K562 (cell line): Measurements from ENCODE around the gene ZMAT3. TPM values are rescaled to one million over a fixed set of nuclear protein-coding genes. Genes with fewer than 3 reads are reported as not detected.

Experiments
- ATAC-seq: fragments of 200-7000 bp; cut with Tn5 transposase; 3 replicates; pipeline ENCODE4 v1.9.1; 2020; ENCODE audit warnings: moderate library complexity
- BruUV-seq: library from RNA; stranded (reverse); fragments of 400-500 nt; replicated peaks from 2 replicates; lab custom pipeline; 2021; lab: Mats Ljungman, UMichigan
- CTCF ChIA-PET: fragments of 300-600 bp; formaldehyde crosslinking; extraction: SDS; loops from one replicate; lab custom pipeline; 2021; ENCODE audit warnings: low intra/inter-chr PET ratio; lab: Yijun Ruan, JAX
- POLR2A ChIA-PET: fragments of 300-600, 350-650 bp; sonication (Branson Sonifier 250); formaldehyde crosslinking; extraction: SDS; loops from one replicate; lab custom pipeline; 2021; ENCODE audit warnings: antibody characterized with exemption, inconsistent platforms; lab: Yijun Ruan, JAX
- DNase-seq, 4 experiments: peaks; one replicate each; pipeline versions ENCODE4 v3.0.0 to v3.0.0-alpha.2; 2011 to 2018; ENCODE audit warnings: low spot score in 3 of 4, mixed read lengths in 3 of 4; ENCODE audit errors: extremely low read depth in 1 of 4
- FAIRE-seq: peaks from 2 replicates; lab custom pipeline; 2011; peaks lifted over from hg19 to GRCh38; lab: Jason Lieb, UNC
- H2AFZ ChIP-seq: 2 replicates; pipeline ENCODE4 v1.6.0; 2011; ENCODE audit warnings: low read depth, low read length, control low read depth, inconsistent platforms
- H3K27ac ChIP-seq: fragments of 200-600 bp; 3 replicates; pipeline ENCODE4 v1.8.0; 2011; ENCODE audit warnings: low read depth, mild to moderate bottlenecking, control low read depth, inconsistent platforms, low read length, moderate library complexity, mixed read lengths; ENCODE audit errors: extremely low read depth
- H3K27me3 ChIP-seq, 2 experiments: fragments of 300-600 bp in 1 of 2; 2 replicates in 1 of 2; 3 replicates in 1 of 2; pipeline versions ENCODE4 v1.6.0 to v1.8.0; 2011; ENCODE audit warnings: inconsistent platforms in 2 of 2, low read length in 2 of 2, mild to moderate bottlenecking in 1 of 2, mixed read lengths in 1 of 2, moderate library complexity in 1 of 2; ENCODE audit not compliant: control insufficient read depth in 2 of 2, insufficient read depth in 2 of 2
- H3K36me3 ChIP-seq: fragments of 300-600 bp; 3 replicates; pipeline ENCODE4 v1.8.0; 2011; ENCODE audit warnings: mild to moderate bottlenecking, low read length, inconsistent platforms; ENCODE audit not compliant: control insufficient read depth, insufficient read depth
- H3K4me1 ChIP-seq, 2 experiments: fragments of 200-600 bp in 1 of 2; replicated peaks in 1 of 2; 2 replicates in 1 of 2; 3 replicates in 1 of 2; pipeline versions ENCODE4 v1.5.1 to v1.8.0; 2011; ENCODE audit warnings: inconsistent platforms in 2 of 2, low read length in 2 of 2, mild to moderate bottlenecking in 1 of 2, mixed read lengths in 1 of 2, moderate library complexity in 1 of 2; ENCODE audit not compliant: control insufficient read depth in 2 of 2, insufficient read depth in 2 of 2
- H3K4me2 ChIP-seq: 2 replicates; pipeline ENCODE4 v1.6.1; 2011; ENCODE audit warnings: low read length, control low read depth, inconsistent platforms, mixed read lengths; ENCODE audit not compliant: insufficient read depth
- H3K4me3 ChIP-seq: fragments of 200-600 bp; sonication (generic), shearing (Covaris generic); 2 replicates; pipeline ENCODE4 v1.5.1; 2016; ENCODE audit warnings: control low read depth, inconsistent platforms
- H3K79me2 ChIP-seq: fragments of 200-600 bp; 3 replicates; pipeline ENCODE4 v1.8.0; 2011; ENCODE audit warnings: low read length, inconsistent platforms; ENCODE audit not compliant: control insufficient read depth, insufficient read depth
- H3K9ac ChIP-seq, 2 experiments: 2 replicates each; pipeline versions ENCODE4 v1.6.0 to v1.6.1; 2011; ENCODE audit warnings: low read depth in 2 of 2, low read length in 2 of 2, control low read depth in 1 of 2, inconsistent platforms in 1 of 2, mild to moderate bottlenecking in 1 of 2, mixed read lengths in 1 of 2; ENCODE audit not compliant: insufficient read depth in 1 of 2
- H3K9me1 ChIP-seq: one replicate; pipeline ENCODE4 v1.6.0; 2011; ENCODE audit warnings: inconsistent platforms, mild to moderate bottlenecking, low read length, moderate library complexity; ENCODE audit not compliant: control insufficient read depth, insufficient read depth
- H3K9me3 ChIP-seq: replicated peaks from 2 replicates; pipeline ENCODE4 v1.5.1; 2011; ENCODE audit warnings: low read depth, low read length, inconsistent platforms; ENCODE audit not compliant: control insufficient read depth, insufficient read depth
- H4K20me1 ChIP-seq: replicated peaks from 2 replicates; pipeline ENCODE4 v1.6.1; 2011; ENCODE audit warnings: low read length, inconsistent platforms, mixed read lengths; ENCODE audit not compliant: control insufficient read depth, insufficient read depth
- BRCA1 ChIP-seq, 2 experiments: fragments of 450-650 bp in 1 of 2; sonication (generic) in 1 of 2; formaldehyde crosslinking in 1 of 2; IDR thresholded peaks; 2 replicates each; pipeline versions ENCODE4 v1.5.0 to v1.6.1; 2017 to 2020; ENCODE audit warnings: mild to moderate bottlenecking in 1 of 2, missing genetic modification reagents in 1 of 2
- E2F1 ChIP-seq: sonication (generic); formaldehyde crosslinking; IDR thresholded peaks from 2 replicates; pipeline ENCODE4 v1.8.1; 2023; ENCODE audit warnings: mild to moderate bottlenecking, missing genetic modification reagents, moderate library complexity
- HMBOX1 ChIP-seq: sonication (generic); IDR thresholded peaks from 2 replicates; pipeline ENCODE4 v1.6.1; 2016
- RAD21 ChIP-seq, 2 experiments: fragments of 250-450 bp in 1 of 2; fragments of 450-650 bp in 1 of 2; sonication (Bioruptor Pico) in 1 of 2; formaldehyde crosslinking in 1 of 2; IDR thresholded peaks in 1 of 2; conservative IDR thresholded peaks in 1 of 2; 2 replicates each; pipeline versions ENCODE4 v1.4.0 to v1.8.0; 2020 to 2022; ENCODE audit warnings: mild to moderate bottlenecking in 2 of 2, moderate library complexity in 1 of 2
- ZNF143 ChIP-seq: sonication (generic); formaldehyde crosslinking; IDR thresholded peaks from 2 replicates; pipeline ENCODE4 v1.9.0; 2022; ENCODE audit warnings: mild to moderate bottlenecking, missing genetic modification reagents
- ZNF551 ChIP-seq: fragments of 250-450 bp; sonication (Bioruptor Pico); IDR thresholded peaks from 2 replicates; pipeline ENCODE4 v1.5.0; 2021; ENCODE audit warnings: mild to moderate bottlenecking, moderate library complexity
- ZZZ3 ChIP-seq: fragments of 450-650 bp; IDR thresholded peaks from 2 replicates; pipeline ENCODE4 v1.6.1; 2016; ENCODE audit warnings: antibody characterized with exemption, mild to moderate bottlenecking, moderate library complexity
- WGBS: fragments of 100-300 bp; shearing (Covaris generic); methylation state at CpG from one replicate; pipeline ENCODE4 v1.1.6; 2016; ENCODE audit warnings: low coverage, mixed read lengths; ENCODE audit not compliant: insufficient coverage; ENCODE audit errors: missing lambda C conversion rate; 5-methylcytosine and 5-hydroxymethylcytosine counted together
- in situ Hi-C: fragments of 300-500 bp; cut with MboI; formaldehyde crosslinking; loops from 4 replicates; pipeline ENCODE4 v1.15.0; 2018; ENCODE audit warnings: inconsistent platforms, mixed read lengths
- intact Hi-C: fragments of 100-400 bp; cut with micrococcal nuclease; formaldehyde crosslinking; loops from 2 replicates; pipeline ENCODE4 v1.14.2; 2022
- polyA plus RNA-seq, 8 experiments: library from polyadenylated mRNA; depleted of rRNA in 4 of 8; stranded (reverse) in 5 of 8; unstranded in 3 of 8; fragments of >200 nt; fragmentation: Nextera tagmentation in 2 of 8; fragmentation: Illumina TruSeq in 1 of 8; extraction: Ambion mirVana in 2 of 8; extraction: Trizol in 1 of 8; gene quantifications; 2 replicates each; pipeline versions ENCODE4 v1.2.1 to v1.2.3, GENCODE V29; 2011 to 2014; ENCODE audit warnings: inconsistent platforms in 1 of 8, missing spikeins in 1 of 8
- total RNA-seq, 7 experiments: library from RNA; depleted of rRNA in 6 of 7; stranded (reverse); fragments of >200 nt in 6 of 7; fragmentation: Illumina TruSeq in 2 of 7; extraction: Trizol in 2 of 7; gene quantifications; 2 replicates each; pipeline versions ENCODE4 v1.2.1 to v1.2.3, GENCODE V29; 2011 to 2021; ENCODE audit warnings: low replicate concordance in 1 of 7

ZMAT3 gene
- total and polyA plus RNA-seq, 9 of the 15 experiments (the other 6 are each of a cell fraction or from before 2014, with no cell fraction given): 0.87 to 5.1 (median 3.9) TPM

- no peak for ATAC-seq
- POLR2A ChIA-PET: no interaction called here
- no peaks in the 10 kb centered on the region for H3K27me3 ChIP-seq
- H3K9me1 ChIP-seq: no peaks in the 10 kb centered on the region
- H4K20me1 ChIP-seq: no peaks in the 10 kb centered on the region
- in situ Hi-C loops (no loop called here), intact Hi-C loops (no loop called here)
- FAIRE-seq: no peak
- TF ChIP-seq ZZZ3: no peak
- TF ChIP-seq HMBOX1: peak; percentile 70; the same call in 1 of the 2 replicates
- no peak overlapping the region for H3K4me2 ChIP-seq
- no peak overlapping the region for H3K4me3 ChIP-seq
- WGBS: 0% methylated on average over 2 of the region's 2 CpGs
- no peak overlapping the region for H2AFZ ChIP-seq
- no peaks in the 10 kb centered on the region for H3K79me2 ChIP-seq
- H3K27ac ChIP-seq: no peak overlapping the region
- no peaks in the 10 kb centered on the region; a peak in 1 of 5 replicates for H3K4me1 ChIP-seq
- BruUV-seq: no TSS peak
- DNase-seq: no peak
- CTCF ChIA-PET: interaction anchor here (0.7 kb wide), 1 partner anchor 1964 kb away, joined by 4 read pairs; no protein-coding TSS in a partner anchor
- H3K9ac ChIP-seq: no peak overlapping the region
- H3K9me3 ChIP-seq: no peaks in the 10 kb centered on the region
- no peaks in the 10 kb centered on the region for H3K36me3 ChIP-seq
These were observed 96.3 kb downstream of the ZMAT3 start for GRCh38 chr3:178975320-178975719.

GRCh38 chr3:178971614-178972013 is 100.0 kb downstream of the ZMAT3 start:
- no peak for TF ChIP-seq BRCA1 (IDR thresholded peaks at IDR 0.05)
- no peak for TF ChIP-seq BRCA1 (CRISPR knock-in tag; IDR thresholded peaks at IDR 0.05)
- no peak for TF ChIP-seq E2F1 (CRISPR knock-in tag)
- TF ChIP-seq ZNF551: no peak
- no peak for TF ChIP-seq ZNF143 (CRISPR knock-in tag)
- TF ChIP-seq RAD21 (CRISPR knock-in tag; conservative IDR thresholded peaks at IDR 0.05 in 1 of 2, IDR thresholded peaks at IDR 0.05 in 1 of 2): no peak
- no peak overlapping the region for H3K4me2 ChIP-seq
- no peak overlapping the region for H3K4me3 ChIP-seq
- ChIA-PET POLR2A (no interaction called here), CTCF (no interaction called here)
- DNase-seq (no peak), FAIRE-seq (peak; percentile 67), ATAC-seq (no peak)
- no peaks in the 10 kb centered on the region for H3K79me2 ChIP-seq
- intact Hi-C loops: no loop called here
- H2AFZ ChIP-seq: no peak overlapping the region
- H3K36me3 ChIP-seq: no peaks in the 10 kb centered on the region
- no peaks in the 10 kb centered on the region for H3K9me1 ChIP-seq
- H4K20me1 ChIP-seq: no peaks in the 10 kb centered on the region
- in situ Hi-C loops: loop anchor here (25.0 kb wide), 1 partner anchor 534 kb away; no protein-coding TSS in a partner anchor
- no peak overlapping the region for H3K27ac ChIP-seq
- no peaks in the 10 kb centered on the region for H3K27me3 ChIP-seq
- no peaks in the 10 kb centered on the region for H3K9me3 ChIP-seq
- BruUV-seq: no TSS peak
- H3K4me1 ChIP-seq: no peaks in the 10 kb centered on the region; a peak in 1 of 5 replicates
- H3K9ac ChIP-seq: no peak overlapping the region
- WGBS: 0% methylated on average over 1 of the region's 1 CpG
